ENCODE results near the gene ECE2.

- TF ChIP-seq CEBPB (IDR thresholded peaks at IDR 0.05) (peak; percentile 81 to 96), CTCF (IDR thresholded peaks at IDR 0.05) (peak; percentile 16; the same call in 2 of the 3 replicates), EP300 (IDR thresholded peaks at IDR 0.05) (no peak), E2F6 (IDR thresholded peaks at IDR 0.05; ENCODE audit: borderline replicate concordance, low read depth) (0 out of 2 replicates have a peak, but pooled peaks have one; percentile 37), USF2 (IDR thresholded peaks at IDR 0.05) (no peak), RAD21 (conservative IDR thresholded peaks at IDR 0.05 in 1 of 2, IDR thresholded peaks at IDR 0.05 in 1 of 2) (no peak), POLR2A (IDR thresholded peaks at IDR 0.05; ENCODE audit: low read length) (peak; percentile 67), HOXA7 (CRISPR knock-in tag; IDR thresholded peaks at IDR 0.05) (no peak), RFX5 (IDR thresholded peaks at IDR 0.05) (no peak), PHF8 (IDR thresholded peaks at IDR 0.05; ENCODE audit: borderline replicate concordance, low read depth) (0 out of 2 replicates have a peak, but pooled peaks have one; percentile 27), KDM1A (IDR thresholded peaks at IDR 0.05; ENCODE audit: low read depth) (no peak), RARB (CRISPR knock-in tag; IDR thresholded peaks at IDR 0.05) (no peak), CHD2 (IDR thresholded peaks at IDR 0.05; ENCODE audit: low read length, partially characterized antibody) (no peak), MYC (IDR thresholded peaks at IDR 0.05; ENCODE audit: borderline replicate concordance, low read length) (peak; percentile 98)
Observed at GRCh38 chr3:184249412-184250166, 26.2 kb upstream of the ECE2 start, which contains the start of gene EEF1AKMT4.

Data from A549 (cell line).